HCT116 (cell line): ENCODE results near the gene INPP4A. TPM values are rescaled to one million over a fixed set of nuclear protein-coding genes. Genes with fewer than 3 reads are reported as not detected.

ENCODE experiments used
- ATAC-seq: fragments of 200-7000 bp; cut with Tn5 transposase; 2 replicates; pipeline ENCODE4 v1.9.1; 2020; ENCODE audit warnings: mild to moderate bottlenecking, moderate library complexity
- BruUV-seq: library from RNA; stranded (reverse); fragments of 400-500 nt; replicated peaks from 2 replicates; lab custom pipeline; 2021; lab: Mats Ljungman, UMichigan
- CTCF ChIA-PET: fragments of 300-600 bp; sonication (Branson Sonifier 250); formaldehyde crosslinking; loops from one replicate; lab custom pipeline; 2021; ENCODE audit warnings: antibody characterized with exemption; lab: Charles Lee
- POLR2A ChIA-PET: fragments of 300-600, 350-600 bp; sonication (Branson Sonifier 250); formaldehyde crosslinking; loops from one replicate; lab custom pipeline; 2021; ENCODE audit warnings: antibody characterized with exemption; lab: Charles Lee
- RAD21 ChIA-PET, 2 experiments: fragments of 300-600 bp; sonication (Branson Sonifier 250); formaldehyde crosslinking; loops; one replicate each; lab custom pipeline; 2023; ENCODE audit warnings: low total read pairs in 2 of 2; ENCODE audit not compliant: uncharacterized antibody in 2 of 2, unreplicated experiment in 2 of 2, low non-redundant PET in 1 of 2; lab: Charles Lee
- DNase-seq: peaks from one replicate; pipeline ENCODE4 v3.0.0-alpha.2; 2010; ENCODE audit warnings: low read depth, low spot score
- H2AFZ ChIP-seq: fragments of 200-600 bp; shearing (Covaris generic), sonication (generic); 2 replicates; pipeline ENCODE4 v1.6.1; 2017; ENCODE audit warnings: low read depth, mixed run types, mixed read lengths, antibody characterized with exemption, low read length; ENCODE audit not compliant: poor library complexity, severe bottlenecking
- H3K27ac ChIP-seq: 2 replicates; pipeline ENCODE4 v1.5.1; 2012; ENCODE audit warnings: low read depth, low read length
- H3K27me3 ChIP-seq: fragments of 200-600 bp; sonication (generic); 2 replicates; pipeline ENCODE4 v1.6.1; 2016; ENCODE audit warnings: mixed run types, low read length, mixed read lengths; ENCODE audit not compliant: insufficient read depth
- H3K36me3 ChIP-seq, 2 experiments: fragments of 200-500 bp in 1 of 2; fragments of 200-600 bp in 1 of 2; sonication (Bioruptor generic) in 1 of 2; sonication (generic) in 1 of 2; 2 replicates each; pipeline versions ENCODE4 v1.5.1 to v1.6.1; 2014 to 2016; ENCODE audit warnings: low read length in 2 of 2, inconsistent platforms in 1 of 2, mixed read lengths in 1 of 2, mixed run types in 1 of 2; ENCODE audit not compliant: insufficient read depth in 2 of 2, control insufficient read depth in 1 of 2
- H3K4me1 ChIP-seq, 2 experiments: fragments of 200-600 bp in 1 of 2; sonication (generic) in 1 of 2; 2 replicates each; pipeline versions ENCODE4 v1.5.1 to v1.6.1; 2012 to 2017; ENCODE audit warnings: low read length in 2 of 2, inconsistent platforms in 1 of 2, mild to moderate bottlenecking in 1 of 2, mixed read lengths in 1 of 2, mixed run types in 1 of 2, moderate library complexity in 1 of 2; ENCODE audit not compliant: insufficient read depth in 2 of 2, control insufficient read depth in 1 of 2
- H3K4me2 ChIP-seq: fragments of 200-600 bp; sonication (generic); 2 replicates; pipeline ENCODE4 v1.6.1; 2017; ENCODE audit warnings: mixed run types, low read length, mixed read lengths
- H3K4me3 ChIP-seq, 2 experiments: fragments of 200-600 bp in 1 of 2; sonication (generic) in 1 of 2; replicated peaks in 1 of 2; 2 replicates each; pipeline ENCODE4 v1.5.1; 2011 to 2016; ENCODE audit warnings: low read length in 2 of 2, control low read depth in 1 of 2, low read depth in 1 of 2, mild to moderate bottlenecking in 1 of 2, mixed read lengths in 1 of 2, mixed run types in 1 of 2
- H3K79me2 ChIP-seq: fragments of 200-600 bp; sonication (generic); 2 replicates; pipeline ENCODE4 v1.6.1; 2017; ENCODE audit warnings: mild to moderate bottlenecking, mixed run types, low read length, moderate library complexity, mixed read lengths; ENCODE audit not compliant: insufficient read depth
- H3K9ac ChIP-seq: fragments of 200-600 bp; sonication (generic); 2 replicates; pipeline ENCODE4 v1.6.1; 2016; ENCODE audit warnings: low read length, mixed read lengths
- H3K9me2 ChIP-seq: fragments of 200-600 bp; sonication (generic), shearing (Covaris generic); 2 replicates; pipeline ENCODE4 v1.6.1; 2017; ENCODE audit warnings: mixed run types, mild to moderate bottlenecking, moderate library complexity; ENCODE audit not compliant: insufficient read depth
- H3K9me3 ChIP-seq, 2 experiments: fragments of 200-500 bp in 1 of 2; fragments of 200-600 bp in 1 of 2; sonication (Bioruptor generic) in 1 of 2; sonication (generic) in 1 of 2; 2 replicates each; pipeline ENCODE4 v1.6.1; 2014 to 2017; ENCODE audit warnings: low read length in 2 of 2, mixed read lengths in 2 of 2, inconsistent platforms in 1 of 2, low read depth in 1 of 2, mild to moderate bottlenecking in 1 of 2, mixed run types in 1 of 2, moderate library complexity in 1 of 2; ENCODE audit not compliant: control insufficient read depth in 1 of 2, insufficient read depth in 1 of 2
- H4K20me1 ChIP-seq: fragments of 200-600 bp; sonication (generic), shearing (Covaris generic); 2 replicates; pipeline ENCODE4 v1.6.1; 2017; ENCODE audit warnings: mixed run types, mild to moderate bottlenecking, moderate library complexity; ENCODE audit not compliant: insufficient read depth
- CBX3 ChIP-seq: IDR thresholded peaks from 2 replicates; pipeline ENCODE4 v1.6.1; 2012; ENCODE audit warnings: low read depth
- CTCF ChIP-seq, 3 experiments: fragments of 200-600 bp in 1 of 3; sonication (generic) in 1 of 3; IDR thresholded peaks in 2 of 3; conservative IDR thresholded peaks in 1 of 3; 2 replicates each; pipeline ENCODE4 v1.5.1; 2012 to 2017; ENCODE audit warnings: low read depth in 2 of 3, low read length in 2 of 3, antibody characterized with exemption in 1 of 3, borderline replicate concordance in 1 of 3, control low read depth in 1 of 3, mild to moderate bottlenecking in 1 of 3, mixed read lengths in 1 of 3, mixed run types in 1 of 3, moderate library complexity in 1 of 3; ENCODE audit not compliant: insufficient read depth in 1 of 3
- EGR1 ChIP-seq: IDR thresholded peaks from 2 replicates; pipeline ENCODE4 v1.6.1; 2012; ENCODE audit warnings: low read depth
- EZH2 ChIP-seq: fragments of 200-600 bp; sonication (generic); IDR thresholded peaks from 2 replicates; pipeline ENCODE4 v1.6.1; 2017; ENCODE audit warnings: antibody characterized with exemption, mixed run types
- EZH2phosphoT487 ChIP-seq: fragments of 200-600 bp; IDR thresholded peaks from 2 replicates; pipeline ENCODE4 v1.6.1; 2018; ENCODE audit warnings: antibody characterized with exemption, borderline replicate concordance
- FOSL1 ChIP-seq: IDR thresholded peaks from 2 replicates; pipeline ENCODE4 v1.6.1; 2012; ENCODE audit warnings: low read depth
- MAX ChIP-seq: IDR thresholded peaks from 2 replicates; pipeline ENCODE4 v1.6.1; 2012
- POLR2A ChIP-seq: IDR thresholded peaks from 2 replicates; pipeline ENCODE4 v1.7.0; 2011; ENCODE audit warnings: borderline replicate concordance; ENCODE audit not compliant: insufficient read depth, insufficient read length; ENCODE audit errors: extremely low read depth
- REST ChIP-seq: IDR thresholded peaks from 2 replicates; pipeline ENCODE4 v1.6.1; 2012; ENCODE audit warnings: low read depth
- SIN3A ChIP-seq: IDR thresholded peaks from 2 replicates; pipeline ENCODE4 v1.6.1; 2012; ENCODE audit warnings: low read depth
- TCF7L2 ChIP-seq: IDR thresholded peaks from 2 replicates; pipeline ENCODE4 v1.7.0; 2011; ENCODE audit warnings: borderline replicate concordance, inconsistent platforms; ENCODE audit not compliant: insufficient read depth, insufficient read length; ENCODE audit errors: extremely low read depth
- ZNF274 ChIP-seq: fragments of 200-500 bp; sonication (Bioruptor generic); IDR thresholded peaks from 2 replicates; pipeline ENCODE4 v1.6.1; 2014; ENCODE audit warnings: mild to moderate bottlenecking, low read depth, low read length, inconsistent platforms
- intact Hi-C: fragments of 100-400 bp; cut with micrococcal nuclease; formaldehyde crosslinking; loops from 2 replicates; pipeline ENCODE4 v1.10.0; 2022
- total RNA-seq: library from RNA; stranded (reverse); gene quantifications from one replicate; pipeline ENCODE4 v1.2.1, GENCODE V29; 2021; ENCODE audit not compliant: unreplicated experiment
- TF ChIP-seq, protein P1 (sequence below): IDR thresholded peaks from 2 replicates; pipeline ENCODE4 v1.6.1; 2011; ENCODE audit warnings: mild to moderate bottlenecking, low read length, moderate library complexity; ENCODE audit not compliant: insufficient replicate concordance; ENCODE audit errors: extremely low read depth

Gene INPP4A
- total RNA-seq, 1 experiment from 2014 or later: 18.5 TPM

GRCh38 chr2:98540536-98540935 is 95.9 kb downstream of the INPP4A start:
- Histone ChIP-seq H3K4me2 (no peak overlapping the region), H3K4me1 (no peaks in the 10 kb centered on the region), H3K27me3 (no peaks in the 10 kb centered on the region), H4K20me1 (no peaks in the 10 kb centered on the region), H3K4me3 (no peak overlapping the region), H3K9me2 (no peaks in the 10 kb centered on the region), H2AFZ (no peak overlapping the region), H3K9ac (no peak overlapping the region), H3K79me2 (no peaks in the 10 kb centered on the region), H3K9me3 (no peaks in the 10 kb centered on the region), H3K36me3 (no peaks in the 10 kb centered on the region), H3K27ac (no peak overlapping the region)
- ChIA-PET CTCF (no interaction called here), POLR2A (no interaction called here), RAD21 (no interaction called here)
- ATAC-seq (no peak), DNase-seq (no peak)
- intact Hi-C loops: no loop called here
- BruUV-seq: no TSS peak
- TF ChIP-seq EZH2 (no peak), EZH2phosphoT487 (no peak), REST (no peak), SIN3A (no peak), FOSL1 (no peak), MAX (no peak)

DNA sequence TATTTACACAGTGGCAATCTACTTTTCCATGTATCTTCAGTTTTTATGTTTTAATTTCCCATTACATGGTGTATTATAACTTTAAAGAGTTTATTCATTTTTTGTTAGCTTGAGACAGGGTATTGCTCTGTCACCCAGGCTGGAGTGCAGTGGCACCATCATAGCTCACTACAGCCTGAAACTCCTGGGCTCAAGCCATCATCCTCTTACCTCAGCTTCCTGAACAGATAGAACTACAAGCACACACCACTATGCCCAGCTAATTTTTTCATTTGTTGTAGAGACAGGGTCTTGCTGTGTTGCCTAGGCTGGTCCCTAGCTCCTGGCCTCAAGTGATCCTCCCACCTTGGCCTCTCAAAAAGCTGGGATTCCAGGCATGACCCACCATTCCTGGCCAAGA is 96.8 kb downstream of the INPP4A start:
- CTCF ChIA-PET: no interaction called here
- intact Hi-C loops: no loop called here
- no peak for TF ChIP-seq CBX3
- TF ChIP-seq CTCF (IDR thresholded peaks at IDR 0.05 in 2 of 3, conservative IDR thresholded peaks at IDR 0.05 in 1 of 3; ENCODE audit: borderline replicate concordance in 1 of 3, insufficient read depth in 1 of 3, low read depth in 2 of 3, low read length in 2 of 3): no peak
- TF ChIP-seq SIN3A: no peak
- TF ChIP-seq TCF7L2: no peak
- no peak for TF ChIP-seq ZNF274
- no peak for TF ChIP-seq FOSL1
- no peak for TF ChIP-seq POLR2A
- TF ChIP-seq EZH2: no peak
- TF ChIP-seq, protein P1, sequence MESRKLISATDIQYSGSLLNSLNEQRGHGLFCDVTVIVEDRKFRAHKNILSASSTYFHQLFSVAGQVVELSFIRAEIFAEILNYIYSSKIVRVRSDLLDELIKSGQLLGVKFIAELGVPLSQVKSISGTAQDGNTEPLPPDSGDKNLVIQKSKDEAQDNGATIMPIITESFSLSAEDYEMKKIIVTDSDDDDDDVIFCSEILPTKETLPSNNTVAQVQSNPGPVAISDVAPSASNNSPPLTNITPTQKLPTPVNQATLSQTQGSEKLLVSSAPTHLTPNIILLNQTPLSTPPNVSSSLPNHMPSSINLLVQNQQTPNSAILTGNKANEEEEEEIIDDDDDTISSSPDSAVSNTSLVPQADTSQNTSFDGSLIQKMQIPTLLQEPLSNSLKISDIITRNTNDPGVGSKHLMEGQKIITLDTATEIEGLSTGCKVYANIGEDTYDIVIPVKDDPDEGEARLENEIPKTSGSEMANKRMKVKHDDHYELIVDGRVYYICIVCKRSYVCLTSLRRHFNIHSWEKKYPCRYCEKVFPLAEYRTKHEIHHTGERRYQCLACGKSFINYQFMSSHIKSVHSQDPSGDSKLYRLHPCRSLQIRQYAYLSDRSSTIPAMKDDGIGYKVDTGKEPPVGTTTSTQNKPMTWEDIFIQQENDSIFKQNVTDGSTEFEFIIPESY: no peak
- no peak for TF ChIP-seq EGR1

More for the DNA sequence above, 96.8 kb downstream of the INPP4A start:
- ATAC-seq (no peak), DNase-seq (no peak)
- POLR2A ChIA-PET: no interaction called here
- Histone ChIP-seq H3K27ac (no peak overlapping the region), H4K20me1 (no peaks in the 10 kb centered on the region), H3K9ac (no peak overlapping the region), H3K4me3 (no peak overlapping the region), H2AFZ (no peak overlapping the region), H3K4me1 (no peaks in the 10 kb centered on the region), H3K27me3 (no peaks in the 10 kb centered on the region), H3K9me3 (no peaks in the 10 kb centered on the region), H3K79me2 (no peaks in the 10 kb centered on the region), H3K4me2 (no peak overlapping the region), H3K9me2 (no peaks in the 10 kb centered on the region), H3K36me3 (no peaks in the 10 kb centered on the region; a peak in 2 of 4 replicates)
- RAD21 ChIA-PET: no interaction called here
- no TSS peak for BruUV-seq
